Spleen (tissue), 7 donors: ENCODE data around the gene CYB561D1.

Source experiments
- POLR2A ChIP-seq, 3 donors: fragments of 450-650 bp; IDR thresholded peaks; one replicate each; pipeline ENCODE4 v1.5.1; 2017; ENCODE audit warnings: antibody characterized with exemption in 3 of 3, mild to moderate bottlenecking in 1 of 3
- POLR2AphosphoS5 ChIP-seq, 3 donors: sonication (generic); formaldehyde crosslinking; IDR thresholded peaks; one replicate each; pipeline ENCODE4 v1.5.1; 2017; ENCODE audit warnings: antibody characterized with exemption in 3 of 3
- TF ChIP-seq, protein P1 (sequence below), 11 experiments: fragments of 200-600 bp in 7 of 11; fragments of 450-650 bp in 4 of 11; sonication (generic) in 4 of 11; IDR thresholded peaks in 8 of 11; conservative IDR thresholded peaks in 3 of 11; 1 replicate in 7 of 11; 2 replicates in 4 of 11; pipeline versions ENCODE4 v1.4.0 to v1.8.0; 2016 to 2021; ENCODE audit warnings: antibody characterized with exemption in 11 of 11, inconsistent platforms in 4 of 11, mild to moderate bottlenecking in 1 of 11
- donor health status: DM: no; HTN: no; CAD: no; lungs with moderate emphysema.
- donor health status: DM: no; HTN: no; CAD: no.
- donor health status: DM: no; HTN: no; CAD: no.

DNA sequence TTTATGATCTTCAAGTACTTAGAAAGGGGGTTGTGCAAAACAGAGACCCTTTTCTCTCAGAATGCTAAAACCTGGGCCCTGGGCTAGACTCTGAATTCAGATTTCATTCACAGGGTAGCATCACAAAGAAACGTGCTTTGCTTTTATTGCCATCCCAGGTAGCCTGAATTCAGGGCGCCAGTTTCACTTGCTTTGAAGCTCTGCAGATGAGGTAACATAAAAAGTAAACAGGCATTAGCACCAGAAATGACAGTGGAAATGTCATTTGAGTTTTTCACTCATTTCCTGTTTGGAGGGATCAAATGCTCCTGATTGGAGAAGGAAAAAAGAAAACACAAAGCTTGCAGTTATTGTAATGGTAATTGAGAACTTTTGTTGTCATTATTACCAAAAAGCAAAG is 25.0 kb upstream of the CYB561D1 start:
- TF ChIP-seq, protein P1, sequence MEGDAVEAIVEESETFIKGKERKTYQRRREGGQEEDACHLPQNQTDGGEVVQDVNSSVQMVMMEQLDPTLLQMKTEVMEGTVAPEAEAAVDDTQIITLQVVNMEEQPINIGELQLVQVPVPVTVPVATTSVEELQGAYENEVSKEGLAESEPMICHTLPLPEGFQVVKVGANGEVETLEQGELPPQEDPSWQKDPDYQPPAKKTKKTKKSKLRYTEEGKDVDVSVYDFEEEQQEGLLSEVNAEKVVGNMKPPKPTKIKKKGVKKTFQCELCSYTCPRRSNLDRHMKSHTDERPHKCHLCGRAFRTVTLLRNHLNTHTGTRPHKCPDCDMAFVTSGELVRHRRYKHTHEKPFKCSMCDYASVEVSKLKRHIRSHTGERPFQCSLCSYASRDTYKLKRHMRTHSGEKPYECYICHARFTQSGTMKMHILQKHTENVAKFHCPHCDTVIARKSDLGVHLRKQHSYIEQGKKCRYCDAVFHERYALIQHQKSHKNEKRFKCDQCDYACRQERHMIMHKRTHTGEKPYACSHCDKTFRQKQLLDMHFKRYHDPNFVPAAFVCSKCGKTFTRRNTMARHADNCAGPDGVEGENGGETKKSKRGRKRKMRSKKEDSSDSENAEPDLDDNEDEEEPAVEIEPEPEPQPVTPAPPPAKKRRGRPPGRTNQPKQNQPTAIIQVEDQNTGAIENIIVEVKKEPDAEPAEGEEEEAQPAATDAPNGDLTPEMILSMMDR (IDR thresholded peaks at IDR 0.05 in 8 of 11, conservative IDR thresholded peaks at IDR 0.05 in 3 of 11): no peak
- no peak for TF ChIP-seq POLR2A (IDR thresholded peaks at IDR 0.05)
- TF ChIP-seq POLR2AphosphoS5 (IDR thresholded peaks at IDR 0.05): no peak
